Upper lobe of left lung (tissue), 6 donors: Measurements from ENCODE around the gene DISC1. TPM values are rescaled to one million over a fixed set of nuclear protein-coding genes. Genes with fewer than 3 reads are reported as not detected.

Source experiments
- ATAC-seq, 2 donors: fragments of 200-7000 bp; cut with Tn5 transposase; one replicate each; pipeline ENCODE4 v1.9.1; 2022; ENCODE audit warnings: mild to moderate bottlenecking in 2 of 2, moderate library complexity in 2 of 2; ENCODE audit not compliant: low FRiP score in 2 of 2
- DNase-seq, 2 donors: peaks; one replicate each; pipeline ENCODE4 v3.0.0-alpha.2; 2019 to 2020
- H3K27ac ChIP-seq, 4 donors: fragments of 200-600 bp; sonication (generic); one replicate each; pipeline ENCODE4 v1.5.1; 2016 to 2019
- H3K27me3 ChIP-seq, 4 donors: fragments of 200-600 bp; sonication (generic); one replicate each; pipeline ENCODE4 v1.5.1; 2017 to 2019
- H3K36me3 ChIP-seq, 4 donors: fragments of 200-600 bp; sonication (generic); one replicate each; pipeline ENCODE4 v1.5.1; 2016 to 2019
- H3K4me1 ChIP-seq, 4 donors: fragments of 200-600 bp; sonication (generic); one replicate each; pipeline ENCODE4 v1.5.1; 2018 to 2019
- H3K4me3 ChIP-seq, 4 donors: fragments of 200-600 bp; sonication (generic); one replicate each; pipeline ENCODE4 v1.5.1; 2017 to 2019; ENCODE audit warnings: mild to moderate bottlenecking in 2 of 4, moderate library complexity in 1 of 4
- H3K9me3 ChIP-seq, 4 donors: fragments of 200-600 bp; sonication (generic); one replicate each; pipeline ENCODE4 v1.5.1; 2018 to 2019
- EP300 ChIP-seq, 4 donors: sonication (generic); formaldehyde crosslinking; IDR thresholded peaks; one replicate each; pipeline ENCODE4 v1.5.1; 2017; ENCODE audit warnings: antibody characterized with exemption in 4 of 4, control low read depth in 2 of 4
- POLR2A ChIP-seq, 4 donors: fragments of 450-650 bp; IDR thresholded peaks; one replicate each; pipeline ENCODE4 v1.5.1; 2016 to 2017; ENCODE audit warnings: antibody characterized with exemption in 4 of 4, mild to moderate bottlenecking in 2 of 4
- POLR2AphosphoS5 ChIP-seq, 2 donors: sonication (generic); formaldehyde crosslinking; IDR thresholded peaks; one replicate each; pipeline ENCODE4 v1.5.1; 2017; ENCODE audit warnings: antibody characterized with exemption in 2 of 2
- WGBS, 2 donors: methylation state at CpG; one replicate each; pipeline ENCODE4 v1.1.5; 2017 to 2018; 5-methylcytosine and 5-hydroxymethylcytosine counted together
- total RNA-seq, 6 donors: library from RNA; depleted of rRNA in 4 of 6; stranded (reverse); fragments of >200 nt in 4 of 6; gene quantifications; one replicate each; pipeline versions ENCODE4 v1.1.0 to v1.2.1, GENCODE V29; 2016 to 2021
- TF ChIP-seq, protein P1 (sequence below), 6 experiments: fragments of 450-650 bp in 4 of 6; fragments of 200-600 bp in 2 of 6; sonication (generic) in 2 of 6; IDR thresholded peaks; one replicate each; pipeline ENCODE4 v1.5.1; 2016 to 2019; ENCODE audit warnings: antibody characterized with exemption in 6 of 6
- donor health status: DM: no; HTN: no; CAD: no; lungs with moderate emphysema.
- donor health status: DM: no; HTN: yes; CAD: no; lungs with severe emphysema.

The DISC1 gene
- total RNA-seq, 6 donors from 2014 or later, result 6.1 to 16.8 (median 10.5) TPM

DNA sequence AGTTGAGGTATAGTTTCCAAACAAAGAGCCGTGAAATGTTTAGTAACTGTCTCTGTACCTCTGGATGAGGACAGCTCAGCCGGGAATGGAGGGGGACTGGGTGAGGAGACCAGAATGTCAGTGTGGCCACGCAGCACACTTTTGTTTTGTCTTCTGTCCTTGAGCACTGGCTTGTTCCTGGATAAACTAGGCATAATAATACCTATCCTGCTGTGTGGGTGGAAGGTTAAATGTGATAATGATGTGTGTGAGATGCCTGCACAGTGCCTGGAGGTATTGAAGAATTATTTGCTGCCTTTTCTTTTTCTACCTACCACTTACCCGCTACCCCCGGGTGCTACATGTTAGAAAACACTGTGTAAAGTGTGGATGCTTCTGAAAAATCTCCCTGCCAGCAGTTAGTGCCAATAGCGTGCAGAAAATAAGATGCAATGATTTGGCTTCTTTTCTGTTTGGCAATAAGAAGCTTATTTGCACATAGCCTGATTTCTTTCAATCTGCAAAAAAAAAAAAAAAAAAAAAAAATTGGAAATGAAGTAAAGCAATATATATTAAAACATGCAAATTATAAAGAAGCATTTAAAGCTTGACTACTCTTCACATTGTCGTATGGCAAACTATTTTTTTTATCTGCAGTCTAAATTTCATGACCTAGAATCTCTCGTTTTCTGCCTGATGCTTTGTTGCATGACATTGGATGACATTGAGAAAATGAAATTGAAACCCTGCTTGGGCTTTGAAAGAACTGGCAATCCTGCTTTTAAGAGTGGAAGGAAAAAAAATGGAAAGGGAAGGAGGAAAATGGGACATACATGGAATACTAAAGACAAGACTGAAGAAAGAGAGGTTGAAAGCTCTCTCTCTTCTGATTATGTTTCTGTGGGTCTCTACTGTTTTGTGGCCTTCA lies 89.5 kb downstream of the DISC1 start:
- no peaks in the 10 kb centered on the region for H3K36me3 ChIP-seq
- H3K4me1 ChIP-seq, result no peaks in the 10 kb centered on the region
- H3K27ac ChIP-seq, result no peak overlapping the region
- WGBS, 2 donors, result 89 to 90% methylated on average over 8 of the region's 8 CpGs
- H3K4me3 ChIP-seq, result no peak overlapping the region
- no peak for DNase-seq
- H3K27me3 ChIP-seq, result no peaks in the 10 kb centered on the region
- no peaks in the 10 kb centered on the region for H3K9me3 ChIP-seq
- no peak for ATAC-seq
- TF ChIP-seq POLR2AphosphoS5 (IDR thresholded peaks at IDR 0.05), result no peak
- no peak for TF ChIP-seq POLR2A (IDR thresholded peaks at IDR 0.05)
- no peak for TF ChIP-seq EP300 (IDR thresholded peaks at IDR 0.05)
- TF ChIP-seq, protein P1, sequence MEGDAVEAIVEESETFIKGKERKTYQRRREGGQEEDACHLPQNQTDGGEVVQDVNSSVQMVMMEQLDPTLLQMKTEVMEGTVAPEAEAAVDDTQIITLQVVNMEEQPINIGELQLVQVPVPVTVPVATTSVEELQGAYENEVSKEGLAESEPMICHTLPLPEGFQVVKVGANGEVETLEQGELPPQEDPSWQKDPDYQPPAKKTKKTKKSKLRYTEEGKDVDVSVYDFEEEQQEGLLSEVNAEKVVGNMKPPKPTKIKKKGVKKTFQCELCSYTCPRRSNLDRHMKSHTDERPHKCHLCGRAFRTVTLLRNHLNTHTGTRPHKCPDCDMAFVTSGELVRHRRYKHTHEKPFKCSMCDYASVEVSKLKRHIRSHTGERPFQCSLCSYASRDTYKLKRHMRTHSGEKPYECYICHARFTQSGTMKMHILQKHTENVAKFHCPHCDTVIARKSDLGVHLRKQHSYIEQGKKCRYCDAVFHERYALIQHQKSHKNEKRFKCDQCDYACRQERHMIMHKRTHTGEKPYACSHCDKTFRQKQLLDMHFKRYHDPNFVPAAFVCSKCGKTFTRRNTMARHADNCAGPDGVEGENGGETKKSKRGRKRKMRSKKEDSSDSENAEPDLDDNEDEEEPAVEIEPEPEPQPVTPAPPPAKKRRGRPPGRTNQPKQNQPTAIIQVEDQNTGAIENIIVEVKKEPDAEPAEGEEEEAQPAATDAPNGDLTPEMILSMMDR (IDR thresholded peaks at IDR 0.05), result no peak

DNA sequence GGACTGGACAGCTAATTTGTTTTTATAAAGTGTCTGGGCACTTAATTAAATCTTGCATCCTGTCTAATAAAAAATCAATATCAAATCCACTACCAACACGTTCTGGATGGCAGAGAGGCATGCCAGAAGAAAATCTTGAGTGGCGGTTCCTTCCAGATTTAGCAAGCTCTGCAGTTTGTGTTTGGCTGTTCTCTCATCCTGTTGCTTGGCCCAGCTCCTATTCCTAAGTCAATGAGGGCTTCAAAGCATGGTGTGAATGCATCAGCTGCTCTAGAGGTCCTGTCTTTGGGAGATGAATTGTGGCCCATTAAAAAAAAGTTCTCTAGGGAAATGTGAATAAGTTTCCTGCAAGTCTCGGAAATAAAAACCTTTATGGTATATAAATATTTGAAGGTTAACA lies 90.3 kb downstream of the DISC1 start:
- DNase-seq, result no peak
- Histone ChIP-seq H3K36me3 (no peaks in the 10 kb centered on the region), H3K9me3 (no peaks in the 10 kb centered on the region), H3K27me3 (no peaks in the 10 kb centered on the region), H3K4me1 (no peaks in the 10 kb centered on the region), H3K27ac (no peak overlapping the region), H3K4me3 (no peak overlapping the region)
- TF ChIP-seq POLR2AphosphoS5 (IDR thresholded peaks at IDR 0.05), result no peak
- no peak for TF ChIP-seq POLR2A (IDR thresholded peaks at IDR 0.05)
- TF ChIP-seq, protein P1 (IDR thresholded peaks at IDR 0.05), result no peak
- TF ChIP-seq EP300 (IDR thresholded peaks at IDR 0.05), result no peak
- WGBS, 2 donors, result 77 to 89% methylated on average over 3 of the region's 3 CpGs
- no peak for ATAC-seq

DNA sequence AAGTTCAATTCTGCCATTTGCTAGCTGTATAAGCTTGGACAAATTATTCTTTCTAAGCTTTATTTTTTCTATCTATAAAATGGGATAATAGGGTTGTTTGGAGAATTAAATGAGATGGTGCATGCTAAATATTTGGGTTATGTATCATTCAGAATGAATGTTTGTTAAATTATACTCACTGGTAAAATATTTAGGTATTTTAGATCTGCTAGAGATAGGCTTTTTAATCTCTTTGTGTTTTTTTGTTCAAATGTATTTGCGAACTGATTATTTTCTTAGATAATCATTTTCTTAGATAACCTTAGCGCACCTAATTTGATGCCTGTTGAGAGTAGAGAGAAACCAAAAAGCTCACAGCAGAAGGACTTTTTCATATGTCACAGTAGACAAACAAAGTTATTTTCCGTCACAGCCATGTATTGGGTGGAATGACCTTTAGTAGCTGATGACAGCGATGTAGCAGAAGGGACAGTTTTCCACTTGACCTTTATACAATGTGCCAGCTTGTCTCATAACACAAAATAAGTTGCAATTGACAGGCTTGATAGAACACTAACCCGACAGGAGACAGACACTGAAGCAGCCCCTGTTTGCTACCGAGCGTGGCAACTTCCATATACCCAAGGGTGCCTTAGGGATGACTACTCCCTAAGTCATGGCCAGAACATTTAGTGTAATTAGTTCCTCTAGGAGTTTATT lies 93.0 kb downstream of the DISC1 start:
- TF ChIP-seq EP300 (IDR thresholded peaks at IDR 0.05), result no peak
- TF ChIP-seq POLR2AphosphoS5 (IDR thresholded peaks at IDR 0.05), result no peak
- TF ChIP-seq, protein P1 (IDR thresholded peaks at IDR 0.05), result no peak
- no peak for TF ChIP-seq POLR2A (IDR thresholded peaks at IDR 0.05)
- Histone ChIP-seq H3K9me3 (no peaks in the 10 kb centered on the region), H3K27me3 (no peaks in the 10 kb centered on the region), H3K4me1 (no peaks in the 10 kb centered on the region), H3K36me3 (no peaks in the 10 kb centered on the region), H3K4me3 (no peak overlapping the region), H3K27ac (no peak overlapping the region)
- ATAC-seq (no peak), DNase-seq (no peak)
- 79 to 88% methylated on average over 7 of the region's 7 CpGs for WGBS, 2 donors

DNA sequence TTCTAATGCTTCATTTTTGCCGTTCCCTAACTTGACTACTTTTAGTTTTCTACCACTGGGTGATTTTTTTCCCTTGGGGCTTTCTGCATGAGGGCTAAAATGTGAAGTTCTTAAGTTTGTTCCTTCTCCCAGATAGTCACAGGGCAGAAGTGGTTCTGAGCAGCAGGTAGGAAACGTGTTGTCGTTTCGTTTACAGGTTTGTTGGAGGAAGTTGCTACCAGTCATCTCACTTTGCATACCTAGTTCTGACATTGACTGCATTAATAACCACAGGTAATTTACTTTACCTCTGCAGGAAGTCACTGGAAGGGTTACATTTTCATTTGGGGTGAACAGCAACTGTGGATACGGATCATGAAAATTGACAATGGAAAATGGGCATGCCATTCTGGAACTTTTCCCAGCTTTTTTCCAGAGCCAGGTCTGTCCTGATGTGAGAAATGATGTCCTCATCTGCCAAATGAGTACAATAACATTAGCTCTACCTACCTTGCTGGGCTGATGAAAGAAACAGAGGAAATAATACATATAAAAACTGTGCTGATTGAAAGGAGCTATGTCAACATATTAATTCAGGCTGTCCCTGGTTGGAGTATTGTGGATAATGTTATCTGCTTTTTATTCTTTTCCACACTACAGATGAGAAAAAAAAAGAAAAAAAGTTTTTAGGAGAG lies 94.2 kb downstream of the DISC1 start:
- DNase-seq (no peak), ATAC-seq (no peak)
- Histone ChIP-seq H3K4me3 (no peak overlapping the region), H3K27ac (no peak overlapping the region), H3K9me3 (no peaks in the 10 kb centered on the region), H3K27me3 (no peaks in the 10 kb centered on the region), H3K4me1 (peaks cover 0 to 8% (median 0%) of the 10 kb centered on the region in 4 donors), H3K36me3 (no peaks in the 10 kb centered on the region)
- WGBS, 2 donors, result 89 to 93% methylated on average over 5 of the region's 5 CpGs
- TF ChIP-seq EP300 (IDR thresholded peaks at IDR 0.05) (no peak), POLR2AphosphoS5 (IDR thresholded peaks at IDR 0.05) (no peak), POLR2A (IDR thresholded peaks at IDR 0.05) (no peak)
- TF ChIP-seq, protein P1 (IDR thresholded peaks at IDR 0.05), result no peak
